Measurements from ENCODE around the gene PVALEF. TPM values are rescaled to one million over a fixed set of nuclear protein-coding genes. Genes with fewer than 3 reads are reported as not detected.

The PVALEF gene
- total RNA-seq, 1 experiment from 2014 or later = not detected

- no peak overlapping the region for H3K4me2 ChIP-seq (ENCODE audit: insufficient read depth, insufficient read length, low read length)
- no peak overlapping the region for H3K27ac ChIP-seq (ENCODE audit: insufficient read length, low read depth, low read length)
- H2BK20ac ChIP-seq (ENCODE audit: low read depth, low read length, poor library complexity, severe bottlenecking) = no peak overlapping the region
- no peak overlapping the region for H4K91ac ChIP-seq (ENCODE audit: insufficient read length, low read depth, low read length)
- Mint-ChIP-seq H3K27ac (no peak overlapping the region), H3K4me1 (no peaks in the 10 kb centered on the region), H3K4me3 (peak overlapping the region; percentile 27 to 31; a peak in 3 of 5 replicates), H3K9me3 (no peaks in the 10 kb centered on the region), H3K27me3 (ENCODE audit: low read depth) (peaks cover 14% of the 10 kb centered on the region), H3K36me3 (ENCODE audit: insufficient read depth in 1 of 3, low read depth in 3 of 3) (no peaks in the 10 kb centered on the region)
- H3K14ac ChIP-seq (ENCODE audit: insufficient read depth, low read length) = no peak overlapping the region
- no peaks in the 10 kb centered on the region for H3K4me1 ChIP-seq (ENCODE audit: insufficient read depth, low read length)
- H3K18ac ChIP-seq (ENCODE audit: insufficient read length, low read depth, low read length) = no peak overlapping the region
- H3K9me3 ChIP-seq (ENCODE audit: control insufficient read depth, low read depth, low read length) = no peaks in the 10 kb centered on the region
- H3K4ac ChIP-seq (ENCODE audit: low read depth, low read length) = no peak overlapping the region
- no peaks in the 10 kb centered on the region for H3K79me2 ChIP-seq (ENCODE audit: insufficient read depth, low read length)
- H3K23me2 ChIP-seq (ENCODE audit: insufficient read length, low read depth, low read length, poor library complexity, severe bottlenecking) = peaks cover 3% of the 10 kb centered on the region
- no peak overlapping the region for H2AK5ac ChIP-seq (ENCODE audit: insufficient read length, low read length)
- no peak overlapping the region for H4K8ac ChIP-seq (replicated peaks; ENCODE audit: insufficient read length, low read depth, low read length)
- TF ChIP-seq CTCF (conservative IDR thresholded peaks at IDR 0.05) = no peak
- no peak overlapping the region for H2BK12ac ChIP-seq (ENCODE audit: insufficient read length, low read depth, low read length)
- no CpG with 5 or more reads among the region's 4 CpGs for WGBS (ENCODE audit: extremely low coverage, insufficient read length, low lambda C conversion rate)
- no peak overlapping the region for H3K56ac ChIP-seq (ENCODE audit: insufficient read length, low read depth, low read length)
- no peak overlapping the region for H4K5ac ChIP-seq (ENCODE audit: insufficient read length, low read depth, low read length)
- no peak overlapping the region for H3T11ph ChIP-seq (ENCODE audit: low read length)
- no peaks in the 10 kb centered on the region for H3K79me1 ChIP-seq (ENCODE audit: insufficient read depth, low read depth, low read length, poor library complexity, severe bottlenecking)
- H3K23ac ChIP-seq (ENCODE audit: insufficient read length, low read depth, low read length) = no peak overlapping the region
- DNase-seq = no peak
- no peak overlapping the region for H2BK5ac ChIP-seq (ENCODE audit: insufficient read length, low read length)
- peaks cover 4% of the 10 kb centered on the region for H4K20me1 ChIP-seq (ENCODE audit: control insufficient read depth, insufficient read depth, insufficient read length)
- no peak overlapping the region for H2BK15ac ChIP-seq (ENCODE audit: low read depth, low read length)
- no peak overlapping the region for H2BK120ac ChIP-seq (ENCODE audit: low read depth, low read length, poor library complexity, severe bottlenecking)
- no peaks in the 10 kb centered on the region for H3K27me3 ChIP-seq (ENCODE audit: insufficient read depth, low read length)
- no peak overlapping the region for H3K9ac ChIP-seq (ENCODE audit: extremely low read depth, insufficient read length, low read length)
- no peak overlapping the region for H2AFZ ChIP-seq (ENCODE audit: low read length)
These were observed 1.9 kb downstream of the PVALEF start for GRCh38 chr17:81167194-81167524.

All from H9 (cell line).